Measurements from ENCODE around the gene RGS13.

DNA sequence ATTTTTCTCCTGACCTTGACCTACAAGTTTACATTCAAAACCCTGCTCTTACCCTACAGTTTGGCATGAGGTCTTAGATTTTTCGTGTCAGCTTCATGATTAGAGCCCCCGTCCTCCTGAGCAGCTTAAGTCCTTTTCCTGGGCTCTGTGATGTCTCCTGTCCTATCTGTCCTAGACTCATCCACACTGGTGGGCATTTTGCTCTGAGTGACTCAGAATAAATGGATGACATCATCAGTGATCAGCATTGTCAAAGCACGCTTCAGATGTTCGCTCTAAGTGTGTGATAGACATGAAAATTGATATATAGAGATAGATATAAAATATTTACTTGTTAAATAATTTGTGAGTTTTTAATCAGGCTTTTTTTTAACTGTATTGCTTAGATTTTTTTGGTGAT, 21.8 kb downstream of the RGS13 start:
- TF ChIP-seq, protein P1, sequence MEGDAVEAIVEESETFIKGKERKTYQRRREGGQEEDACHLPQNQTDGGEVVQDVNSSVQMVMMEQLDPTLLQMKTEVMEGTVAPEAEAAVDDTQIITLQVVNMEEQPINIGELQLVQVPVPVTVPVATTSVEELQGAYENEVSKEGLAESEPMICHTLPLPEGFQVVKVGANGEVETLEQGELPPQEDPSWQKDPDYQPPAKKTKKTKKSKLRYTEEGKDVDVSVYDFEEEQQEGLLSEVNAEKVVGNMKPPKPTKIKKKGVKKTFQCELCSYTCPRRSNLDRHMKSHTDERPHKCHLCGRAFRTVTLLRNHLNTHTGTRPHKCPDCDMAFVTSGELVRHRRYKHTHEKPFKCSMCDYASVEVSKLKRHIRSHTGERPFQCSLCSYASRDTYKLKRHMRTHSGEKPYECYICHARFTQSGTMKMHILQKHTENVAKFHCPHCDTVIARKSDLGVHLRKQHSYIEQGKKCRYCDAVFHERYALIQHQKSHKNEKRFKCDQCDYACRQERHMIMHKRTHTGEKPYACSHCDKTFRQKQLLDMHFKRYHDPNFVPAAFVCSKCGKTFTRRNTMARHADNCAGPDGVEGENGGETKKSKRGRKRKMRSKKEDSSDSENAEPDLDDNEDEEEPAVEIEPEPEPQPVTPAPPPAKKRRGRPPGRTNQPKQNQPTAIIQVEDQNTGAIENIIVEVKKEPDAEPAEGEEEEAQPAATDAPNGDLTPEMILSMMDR (IDR thresholded peaks at IDR 0.05) = no peak
- no peak for TF ChIP-seq POLR2A (IDR thresholded peaks at IDR 0.05)

All from adrenal gland (tissue), 5 donors.